GM03348 (cell line): Measurements from ENCODE around the gene ITPR1.

Source experiments
- DNase-seq: peaks from one replicate; pipeline ENCODE4 v3.0.0; 2012; ENCODE audit warnings: low spot score

The ITPR1 gene

GRCh38 chr3:4491855-4492207, 1.3 kb upstream of the ITPR1 start:
- no peak for DNase-seq

GRCh38 chr3:4492208-4493013, 737 bp upstream of the ITPR1 start:
- peak; percentile 55 for DNase-seq

- peak; percentile 47 for DNase-seq
These were observed 1.1 kb downstream of the ITPR1 start for GRCh38 chr3:4493941-4494894.

GRCh38 chr3:4494895-4495264, 1.7 kb downstream of the ITPR1 start:
- DNase-seq = no peak

- DNase-seq = no peak
These were observed 2.3 kb downstream of the ITPR1 start for GRCh38 chr3:4495294-4496086.

GRCh38 chr3:4496087-4496452, 2.9 kb downstream of the ITPR1 start:
- no peak for DNase-seq

GRCh38 chr3:4497005-4497692, 4.0 kb downstream of the ITPR1 start:
- DNase-seq = no peak

GRCh38 chr3:4497843-4498324, 4.7 kb downstream of the ITPR1 start:
- DNase-seq = no peak

- DNase-seq = no peak
These were observed 5.3 kb downstream of the ITPR1 start for GRCh38 chr3:4498446-4498845.

GRCh38 chr3:4501437-4501836, 8.3 kb downstream of the ITPR1 start:
- no peak for DNase-seq

- no peak for DNase-seq
These were observed 8.8 kb downstream of the ITPR1 start for GRCh38 chr3:4501927-4502326.

- no peak for DNase-seq
These were observed 9.9 kb downstream of the ITPR1 start for GRCh38 chr3:4503050-4503449.

- DNase-seq = no peak
These were observed 11.5 kb downstream of the ITPR1 start for GRCh38 chr3:4504340-4505261.

GRCh38 chr3:4505688-4506558, 12.8 kb downstream of the ITPR1 start:
- DNase-seq = no peak

GRCh38 chr3:4506559-4507023, 13.4 kb downstream of the ITPR1 start:
- no peak for DNase-seq

- DNase-seq = peak; percentile 28
These were observed 14.0 kb downstream of the ITPR1 start for GRCh38 chr3:4507024-4507596.

- DNase-seq = no peak
These were observed 15.2 kb downstream of the ITPR1 start for GRCh38 chr3:4508048-4508981.

GRCh38 chr3:4509043-4509442, 15.9 kb downstream of the ITPR1 start:
- DNase-seq = no peak
